ENCODE data around the gene OR2C3.

OR2C3 gene

DNA sequence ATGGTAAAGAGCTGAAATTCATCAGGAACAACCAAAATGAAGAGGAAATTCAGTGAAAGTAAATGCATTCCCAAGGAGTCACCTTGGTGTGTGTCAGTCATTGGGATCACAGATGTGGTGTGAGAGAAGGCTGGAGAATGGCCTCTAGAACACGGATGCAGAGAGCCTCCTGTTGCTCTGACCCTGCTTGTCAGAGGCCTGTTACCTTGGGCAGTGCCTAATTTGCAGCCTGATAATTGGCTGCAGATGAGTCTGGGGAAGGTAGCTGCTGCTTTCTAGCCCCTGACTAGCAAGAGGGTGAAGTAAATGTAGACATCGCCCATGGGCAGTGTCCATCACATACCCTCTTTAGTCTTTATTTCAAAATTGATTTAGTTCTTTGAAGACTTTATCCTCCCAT, 16.0 kb upstream of the OR2C3 start:
- Histone ChIP-seq H2BK12ac (ENCODE audit: low read length) (peak overlapping the region; percentile 67), H4K12ac (ENCODE audit: low read depth, low read length) (peak overlapping the region; percentile 34)

DNA sequence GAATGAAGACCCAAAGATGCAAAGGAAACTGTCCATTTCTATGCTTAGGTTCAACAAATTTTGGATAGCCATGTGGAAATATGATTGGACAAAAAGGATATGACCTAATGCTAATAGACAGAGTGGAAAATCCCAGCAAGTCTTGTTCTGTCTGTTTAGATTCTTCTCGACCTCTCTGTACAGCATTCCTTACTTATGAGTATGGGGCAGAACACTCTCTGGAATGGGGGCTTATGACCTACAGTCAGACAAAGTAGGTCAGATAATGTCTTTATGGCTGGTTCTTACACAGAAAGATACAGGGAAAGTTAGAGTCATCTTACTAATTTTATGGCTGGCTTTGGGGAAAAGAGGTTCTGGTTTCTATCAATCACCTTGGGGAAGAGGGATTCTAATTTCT, 15.5 kb upstream of the OR2C3 start:
- WGBS (ENCODE audit: extremely low coverage, insufficient coverage, insufficient read length), result no CpG with 5 or more reads among the region's 1 CpG
- Histone ChIP-seq H3K4me3 (ENCODE audit: low read depth, low read length) (no peak overlapping the region), H3K79me1 (ENCODE audit: low read length) (peaks cover 27% of the 10 kb centered on the region), H3K9me3 (ENCODE audit: insufficient read depth, low read depth, low read length) (no peaks in the 10 kb centered on the region), H4K12ac (ENCODE audit: low read depth, low read length) (no peak overlapping the region), H3K18ac (ENCODE audit: low read length) (no peak overlapping the region), H3K9ac (ENCODE audit: low read length) (no peak overlapping the region), H3K4me2 (ENCODE audit: low read length) (no peak overlapping the region), H3K79me2 (ENCODE audit: control insufficient read depth, insufficient read depth, low read length, poor library complexity) (peaks cover 3% of the 10 kb centered on the region), H3K27me3 (ENCODE audit: insufficient read depth, low read length) (no peaks in the 10 kb centered on the region), H4K91ac (ENCODE audit: low read depth, low read length) (no peak overlapping the region), H2BK12ac (ENCODE audit: low read length) (no peak overlapping the region), H2BK5ac (ENCODE audit: low read depth, low read length, poor library complexity) (no peak overlapping the region), H2AFZ (ENCODE audit: insufficient read depth, low read length, poor library complexity) (no peak overlapping the region), H3K23ac (ENCODE audit: low read length) (no peak overlapping the region), H3K4ac (ENCODE audit: low read depth, low read length) (no peak overlapping the region), H3K4me1 (ENCODE audit: control insufficient read depth in 1 of 2, insufficient read depth in 2 of 2, low read length in 2 of 2) (peaks cover 6 to 9% of the 10 kb centered on the region in 2 experiments), H2AK5ac (ENCODE audit: low read length) (no peak overlapping the region), H3K14ac (ENCODE audit: low read length) (no peak overlapping the region), H3K27ac (ENCODE audit: low read depth, low read length) (peak overlapping the region; percentile 99), H2BK120ac (ENCODE audit: insufficient read depth, low read length, poor library complexity) (peak overlapping the region; percentile 87), H4K8ac (ENCODE audit: low read depth, low read length) (no peak overlapping the region), H3K36me3 (ENCODE audit: control insufficient read depth in 1 of 2, insufficient read depth in 2 of 2, low read length in 2 of 2) (no peaks in the 10 kb centered on the region)
- peak; percentile 67 to 91 for DNase-seq

More for the DNA sequence above, 16.0 kb upstream of the OR2C3 start:
- H2BK120ac ChIP-seq (ENCODE audit: insufficient read depth, low read length, poor library complexity), result peak overlapping the region; percentile 87
- H3K9me3 ChIP-seq (ENCODE audit: insufficient read depth, low read depth, low read length), result no peaks in the 10 kb centered on the region
- H3K79me1 ChIP-seq (ENCODE audit: low read length), result peaks cover 27% of the 10 kb centered on the region
- H3K4ac ChIP-seq (ENCODE audit: low read depth, low read length), result peak overlapping the region; percentile 66
- H3K23ac ChIP-seq (ENCODE audit: low read length), result peak overlapping the region; percentile 13
- H3K27me3 ChIP-seq (ENCODE audit: insufficient read depth, low read length), result no peaks in the 10 kb centered on the region
- H4K8ac ChIP-seq (ENCODE audit: low read depth, low read length), result peak overlapping the region; percentile 74
- peak overlapping the region; percentile 98 for H4K91ac ChIP-seq (ENCODE audit: low read depth, low read length)
- peaks cover 3% of the 10 kb centered on the region for H3K79me2 ChIP-seq (ENCODE audit: control insufficient read depth, insufficient read depth, low read length, poor library complexity)
- peak overlapping the region; percentile 72 for H2AK5ac ChIP-seq (ENCODE audit: low read length)
- peak overlapping the region; percentile 56 for H3K4me2 ChIP-seq (ENCODE audit: low read length)
- peak overlapping the region; percentile 39 for H3K18ac ChIP-seq (ENCODE audit: low read length)
- peak overlapping the region; percentile 80 for H3K14ac ChIP-seq (ENCODE audit: low read length)
- H3K4me3 ChIP-seq (ENCODE audit: low read depth, low read length), result no peak overlapping the region
- DNase-seq, result no peak
- no CpG with 5 or more reads among the region's 2 CpGs for WGBS (ENCODE audit: extremely low coverage, insufficient coverage, insufficient read length)
- no peaks in the 10 kb centered on the region for H3K36me3 ChIP-seq (ENCODE audit: control insufficient read depth in 1 of 2, insufficient read depth in 2 of 2, low read length in 2 of 2)
- H3K4me1 ChIP-seq (ENCODE audit: control insufficient read depth in 1 of 2, insufficient read depth in 2 of 2, low read length in 2 of 2), result peaks cover 6 to 9% of the 10 kb centered on the region in 2 experiments
- peak overlapping the region; percentile 91 for H2BK5ac ChIP-seq (ENCODE audit: low read depth, low read length, poor library complexity)
- peak overlapping the region; percentile 43 for H2AFZ ChIP-seq (ENCODE audit: insufficient read depth, low read length, poor library complexity)
- peak overlapping the region; percentile 65 for H3K9ac ChIP-seq (ENCODE audit: low read length)
- peak overlapping the region; percentile 99 for H3K27ac ChIP-seq (ENCODE audit: low read depth, low read length)

DNA sequence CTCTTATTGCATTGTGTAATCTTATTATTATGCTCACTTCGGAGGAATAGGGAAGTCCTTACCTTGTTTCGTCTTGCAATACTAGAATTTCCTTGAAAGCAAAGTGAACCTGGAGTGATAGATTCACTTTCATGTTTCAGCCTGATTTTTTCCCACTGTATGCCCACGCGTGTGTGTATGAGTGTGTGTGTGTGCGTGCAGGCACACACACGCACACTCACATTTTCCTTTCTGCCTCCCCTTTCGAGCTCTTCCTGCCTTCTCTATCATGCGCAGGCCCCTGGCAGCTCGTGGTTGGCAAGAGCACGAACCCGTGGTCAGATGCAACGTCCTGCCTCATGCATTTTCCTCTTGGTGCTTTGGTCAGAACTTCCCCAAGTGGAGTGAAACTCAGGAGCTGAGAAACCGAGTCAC, 12.5 kb upstream of the OR2C3 start, which contains the start of gene GCSAML:
GCSAML (plus strand) TSS at position 366 of the 414 bp plus-strand sequence. CDS start 58 bp downstream, outside the sequence.
- H3K9me3 ChIP-seq (ENCODE audit: insufficient read depth, low read depth, low read length), result no peaks in the 10 kb centered on the region
- H2AFZ ChIP-seq (ENCODE audit: insufficient read depth, low read length, poor library complexity), result no peak within 1 kb of the TSS
- H3K14ac ChIP-seq (ENCODE audit: low read length), result peak within 1 kb of the TSS; percentile 81
- no peaks in the 10 kb centered on the region for H3K36me3 ChIP-seq (ENCODE audit: control insufficient read depth in 1 of 2, insufficient read depth in 2 of 2, low read length in 2 of 2)
- no peak within 1 kb of the TSS for H3K27ac ChIP-seq (ENCODE audit: low read depth, low read length)
- H2BK5ac ChIP-seq (ENCODE audit: low read depth, low read length, poor library complexity), result peak within 1 kb of the TSS; percentile 29
- DNase-seq, result no peak
- no peak within 1 kb of the TSS for H4K12ac ChIP-seq (ENCODE audit: low read depth, low read length)
- H2AK5ac ChIP-seq (ENCODE audit: low read length), result peak within 1 kb of the TSS; percentile 36
- peak within 1 kb of the TSS; percentile 69 for H3K18ac ChIP-seq (ENCODE audit: low read length)
- peak within 1 kb of the TSS; percentile 13 for H3K4me2 ChIP-seq (ENCODE audit: low read length)
- no peak within 1 kb of the TSS for H3K9ac ChIP-seq (ENCODE audit: low read length)
- peaks cover 27% of the 10 kb centered on the region for H3K79me1 ChIP-seq (ENCODE audit: low read length)
- no peak within 1 kb of the TSS for H3K23ac ChIP-seq (ENCODE audit: low read length)
- peak within 1 kb of the TSS; percentile 83 for H4K91ac ChIP-seq (ENCODE audit: low read depth, low read length)
- peaks cover 6 to 9% of the 10 kb centered on the region in 2 experiments for H3K4me1 ChIP-seq (ENCODE audit: control insufficient read depth in 1 of 2, insufficient read depth in 2 of 2, low read length in 2 of 2)
- no CpG with 5 or more reads among the region's 13 CpGs for WGBS (ENCODE audit: extremely low coverage, insufficient coverage, insufficient read length)
- peaks cover 3% of the 10 kb centered on the region for H3K79me2 ChIP-seq (ENCODE audit: control insufficient read depth, insufficient read depth, low read length, poor library complexity)
- H3K4ac ChIP-seq (ENCODE audit: low read depth, low read length), result peak within 1 kb of the TSS; percentile 84
- H3K4me3 ChIP-seq (ENCODE audit: low read depth, low read length), result no peak within 1 kb of the TSS
- peak within 1 kb of the TSS; percentile 58 for H4K8ac ChIP-seq (ENCODE audit: low read depth, low read length)
- H2BK120ac ChIP-seq (ENCODE audit: insufficient read depth, low read length, poor library complexity), result peak within 1 kb of the TSS; percentile 91
- H3K27me3 ChIP-seq (ENCODE audit: insufficient read depth, low read length), result no peaks in the 10 kb centered on the region
- peak within 1 kb of the TSS; percentile 99 for H2BK12ac ChIP-seq (ENCODE audit: low read length)

DNA sequence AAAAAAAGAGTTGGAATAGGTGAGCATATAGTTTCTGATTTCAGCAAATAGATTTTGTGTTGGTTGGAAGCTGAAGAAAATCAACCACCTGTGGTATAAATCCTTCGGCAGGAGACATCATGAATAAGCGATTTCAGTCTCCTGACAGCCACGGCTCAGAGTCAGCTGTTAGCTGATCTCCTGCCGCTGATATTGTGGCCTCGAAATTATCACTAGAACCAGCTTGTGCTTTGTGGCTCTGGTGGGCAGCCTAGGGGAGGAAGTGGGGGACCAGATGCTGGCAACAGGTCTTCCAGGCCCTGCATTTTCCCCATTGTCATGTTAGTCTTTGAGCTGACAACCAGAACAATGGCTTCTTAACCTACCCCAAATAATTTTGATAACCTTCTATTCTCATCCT, 11.9 kb upstream of the OR2C3 start:
- no peak for DNase-seq
- no peak overlapping the region for H3K4me3 ChIP-seq (ENCODE audit: low read depth, low read length)
- H3K9me3 ChIP-seq (ENCODE audit: insufficient read depth, low read depth, low read length), result no peaks in the 10 kb centered on the region
- H4K91ac ChIP-seq (ENCODE audit: low read depth, low read length), result peak overlapping the region; percentile 83
- no peak overlapping the region for H2AFZ ChIP-seq (ENCODE audit: insufficient read depth, low read length, poor library complexity)
- peak overlapping the region; percentile 26 for H2BK5ac ChIP-seq (ENCODE audit: low read depth, low read length, poor library complexity)
- H2AK5ac ChIP-seq (ENCODE audit: low read length), result no peak overlapping the region
- H3K4me1 ChIP-seq (ENCODE audit: control insufficient read depth in 1 of 2, insufficient read depth in 2 of 2, low read length in 2 of 2), result peaks cover 6 to 7% of the 10 kb centered on the region in 2 experiments
- H3K79me2 ChIP-seq (ENCODE audit: control insufficient read depth, insufficient read depth, low read length, poor library complexity), result peaks cover 3% of the 10 kb centered on the region
- H3K23ac ChIP-seq (ENCODE audit: low read length), result no peak overlapping the region
- H3K4me2 ChIP-seq (ENCODE audit: low read length), result no peak overlapping the region
- no peak overlapping the region for H3K14ac ChIP-seq (ENCODE audit: low read length)
- no peak overlapping the region for H3K18ac ChIP-seq (ENCODE audit: low read length)
- H2BK12ac ChIP-seq (ENCODE audit: low read length), result peak overlapping the region; percentile 99
- H3K27ac ChIP-seq (ENCODE audit: low read depth, low read length), result no peak overlapping the region
- H3K27me3 ChIP-seq (ENCODE audit: insufficient read depth, low read length), result no peaks in the 10 kb centered on the region
- H4K8ac ChIP-seq (ENCODE audit: low read depth, low read length), result peak overlapping the region; percentile 58
- H3K79me1 ChIP-seq (ENCODE audit: low read length), result peaks cover 25% of the 10 kb centered on the region
- H3K4ac ChIP-seq (ENCODE audit: low read depth, low read length), result no peak overlapping the region
- no peaks in the 10 kb centered on the region for H3K36me3 ChIP-seq (ENCODE audit: control insufficient read depth in 1 of 2, insufficient read depth in 2 of 2, low read length in 2 of 2)
- H2BK120ac ChIP-seq (ENCODE audit: insufficient read depth, low read length, poor library complexity), result peak overlapping the region; percentile 91
- no CpG with 5 or more reads among the region's 5 CpGs for WGBS (ENCODE audit: extremely low coverage, insufficient coverage, insufficient read length)
- H4K12ac ChIP-seq (ENCODE audit: low read depth, low read length), result no peak overlapping the region
- no peak overlapping the region for H3K9ac ChIP-seq (ENCODE audit: low read length)
